ENCODE data around the gene SLC39A12.
"Not testable (repeated sequence)": the region's sequence is repeated elsewhere in the genome, so short reads cannot be mapped to it uniquely, and the experiment has no call there.

Gene SLC39A12

DNA sequence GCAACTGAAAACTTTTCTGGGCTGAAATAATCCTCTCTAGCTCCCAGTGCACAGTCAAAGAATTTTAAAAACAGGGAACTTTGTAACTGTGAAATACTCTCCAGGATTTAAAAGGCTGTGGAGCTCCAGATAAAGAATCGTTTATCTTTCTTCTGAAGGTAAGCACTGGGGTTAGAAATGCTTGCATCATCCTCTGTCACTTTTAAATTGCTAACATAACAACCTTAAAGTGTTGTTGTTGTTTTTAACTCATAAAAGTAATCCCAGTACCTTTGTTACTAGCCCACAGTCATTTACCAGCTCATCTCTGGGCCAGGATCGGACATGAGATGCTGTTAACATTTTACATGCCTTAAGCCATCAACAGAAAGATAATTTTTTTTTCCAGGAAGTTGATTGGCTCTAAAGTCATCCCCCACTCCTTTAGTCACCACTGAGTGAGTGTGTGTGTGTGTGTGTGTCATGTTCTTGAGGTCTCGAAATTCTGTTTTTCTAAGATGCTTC, at the start of gene SLC39A12:
TSS of gene SLC39A12 (plus strand) at position 51 of the 504 bp plus-strand sequence. CDS start 1,359 bp downstream, outside the sequence.
- no peak for DNase-seq

DNA sequence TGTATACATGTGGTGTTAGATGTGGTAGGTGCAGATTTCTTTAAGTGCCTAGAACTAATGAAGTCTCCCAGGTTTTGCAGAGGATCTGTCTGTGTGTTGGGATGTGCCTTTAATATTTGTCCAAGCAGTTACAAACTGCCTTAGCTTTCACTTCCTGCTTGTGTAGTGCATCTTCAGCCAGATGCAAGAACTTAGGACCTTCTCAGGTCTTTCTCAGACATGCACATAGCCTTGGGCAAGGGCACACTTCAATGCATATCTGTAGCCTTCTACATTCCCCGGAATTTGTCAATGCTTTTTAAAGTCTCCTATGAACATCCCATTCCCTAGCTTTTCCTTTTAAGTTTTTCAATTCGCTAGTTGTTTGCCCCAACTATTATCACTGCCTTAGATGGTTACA, 47.2 kb upstream of the SLC39A12 start:
- no peak for DNase-seq

DNA sequence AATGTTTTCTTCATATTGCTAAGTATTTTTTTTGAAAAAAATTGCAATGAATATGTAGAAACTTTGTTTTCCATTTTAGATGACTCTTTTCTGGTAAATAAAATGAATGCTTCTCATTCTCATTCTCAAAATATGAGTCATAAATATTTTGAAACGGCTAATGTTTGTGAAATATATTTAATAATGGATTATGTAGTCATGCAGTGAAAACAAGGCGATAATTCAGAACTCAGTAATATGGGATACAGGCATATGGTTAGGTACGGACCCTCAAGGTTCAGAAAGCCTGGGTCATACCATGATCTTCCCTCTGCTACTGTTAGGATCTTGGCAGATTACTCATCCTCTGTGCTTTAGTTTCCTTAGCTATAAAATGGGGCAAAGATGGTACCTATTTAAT, 46.2 kb upstream of the SLC39A12 start:
- no peak for DNase-seq

DNA sequence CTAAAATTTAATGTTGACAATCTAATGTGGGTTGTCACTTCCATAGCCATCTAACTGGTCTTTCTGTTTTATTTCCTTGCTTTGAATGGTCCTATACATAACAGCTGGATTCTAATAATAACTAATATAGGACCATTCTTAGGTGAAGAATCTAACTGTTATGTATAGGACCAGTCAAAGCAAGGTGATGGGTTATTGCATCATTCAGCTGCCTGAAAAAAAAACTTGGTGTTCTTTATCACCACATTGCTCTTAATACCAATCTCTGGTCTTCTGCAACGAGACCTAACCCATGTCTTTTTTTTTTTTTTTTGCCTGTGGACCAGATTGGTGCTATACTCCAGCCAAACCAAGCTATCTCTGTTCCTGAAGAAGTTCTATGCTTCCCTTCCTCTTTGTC, 45.7 kb upstream of the SLC39A12 start:
- DNase-seq: no peak

DNA sequence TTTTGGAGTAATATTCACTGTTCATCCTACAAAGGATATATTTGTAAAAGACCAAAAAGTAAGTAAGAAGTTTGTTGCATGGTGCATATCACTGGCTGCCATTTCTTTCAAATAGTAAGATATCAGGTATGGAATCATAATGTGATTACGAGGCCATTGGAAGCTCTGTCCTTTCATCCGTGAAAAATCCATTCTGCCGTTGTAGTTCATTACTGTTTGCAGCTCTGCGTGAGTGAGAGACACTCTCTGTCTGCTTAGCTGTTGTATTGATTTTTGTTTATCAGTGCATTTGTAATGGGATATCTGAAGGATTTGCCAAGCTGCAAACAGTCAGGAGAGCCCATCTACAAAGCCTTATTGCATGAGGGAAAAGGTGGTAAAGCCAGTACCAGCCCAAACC, 44.1 kb upstream of the SLC39A12 start:
- no peak for DNase-seq

DNA sequence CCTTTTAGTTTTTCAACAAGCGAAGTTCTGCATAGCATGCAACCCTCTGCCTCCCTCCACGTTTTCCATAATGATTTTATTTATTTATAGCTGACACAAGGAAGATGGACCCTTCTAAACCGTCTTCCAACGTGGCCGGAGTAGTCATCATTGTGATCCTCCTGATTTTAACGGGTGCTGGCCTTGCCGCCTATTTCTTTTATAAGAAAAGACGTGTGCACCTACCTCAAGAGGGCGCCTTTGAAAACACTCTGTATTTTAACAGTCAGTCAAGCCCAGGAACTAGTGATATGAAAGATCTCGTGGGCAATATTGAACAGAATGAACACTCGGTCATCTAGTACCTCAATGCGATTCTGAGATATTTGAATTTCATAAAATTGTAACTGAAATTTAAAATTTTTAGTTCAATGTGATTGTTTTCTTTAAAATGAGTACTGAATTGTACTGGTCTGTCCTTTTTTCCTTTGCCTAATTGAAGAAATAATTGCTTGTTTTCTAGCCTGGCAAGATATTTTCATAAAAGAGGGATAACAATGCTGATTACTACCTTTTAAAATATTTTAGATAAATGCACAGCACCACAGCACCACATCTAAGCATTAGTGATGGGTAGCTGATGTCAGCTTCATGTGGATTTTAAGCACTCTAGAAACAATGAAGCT, 41.5 kb upstream of the SLC39A12 start:
- peak; percentile 82 for DNase-seq

DNA sequence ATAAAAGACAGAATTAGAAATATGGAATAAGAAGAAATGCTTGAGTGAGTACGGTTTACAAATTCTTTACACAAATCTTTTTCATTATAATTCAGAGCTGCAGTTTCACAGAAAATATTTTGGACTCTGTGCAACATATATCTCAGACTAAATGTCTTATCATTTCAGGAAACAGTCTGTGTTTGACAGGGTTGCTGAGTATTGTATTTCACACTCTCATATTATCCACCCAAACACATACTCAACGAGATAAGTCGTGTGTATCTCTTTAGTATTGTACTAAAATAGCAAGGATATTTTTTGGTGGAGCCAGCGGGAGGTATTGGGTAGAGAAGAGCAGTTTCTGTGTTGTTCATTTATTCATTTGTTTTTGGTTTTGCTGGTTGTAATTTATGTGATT, 39.0 kb upstream of the SLC39A12 start:
- no peak for DNase-seq

DNA sequence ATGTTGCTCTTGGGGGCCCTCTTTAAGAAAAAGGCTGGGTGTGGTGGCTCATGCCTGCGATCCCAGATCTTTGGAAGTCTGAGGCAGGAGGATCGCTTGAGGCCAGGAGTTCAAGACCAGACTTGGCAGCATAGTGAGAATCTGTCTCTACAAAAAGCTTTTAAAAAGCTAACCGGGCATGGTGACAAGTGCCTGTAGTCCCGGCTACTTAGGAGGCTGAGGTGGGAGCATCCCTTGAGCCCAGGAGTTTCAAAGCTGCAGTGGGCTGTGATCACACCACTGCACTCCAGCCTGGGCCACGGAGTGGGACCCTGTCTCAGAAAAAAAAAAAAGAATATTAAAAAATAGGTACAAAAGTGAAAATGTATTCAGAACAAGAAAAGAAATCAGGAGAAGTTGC, 38.1 kb upstream of the SLC39A12 start:
- DNase-seq: no peak

DNA sequence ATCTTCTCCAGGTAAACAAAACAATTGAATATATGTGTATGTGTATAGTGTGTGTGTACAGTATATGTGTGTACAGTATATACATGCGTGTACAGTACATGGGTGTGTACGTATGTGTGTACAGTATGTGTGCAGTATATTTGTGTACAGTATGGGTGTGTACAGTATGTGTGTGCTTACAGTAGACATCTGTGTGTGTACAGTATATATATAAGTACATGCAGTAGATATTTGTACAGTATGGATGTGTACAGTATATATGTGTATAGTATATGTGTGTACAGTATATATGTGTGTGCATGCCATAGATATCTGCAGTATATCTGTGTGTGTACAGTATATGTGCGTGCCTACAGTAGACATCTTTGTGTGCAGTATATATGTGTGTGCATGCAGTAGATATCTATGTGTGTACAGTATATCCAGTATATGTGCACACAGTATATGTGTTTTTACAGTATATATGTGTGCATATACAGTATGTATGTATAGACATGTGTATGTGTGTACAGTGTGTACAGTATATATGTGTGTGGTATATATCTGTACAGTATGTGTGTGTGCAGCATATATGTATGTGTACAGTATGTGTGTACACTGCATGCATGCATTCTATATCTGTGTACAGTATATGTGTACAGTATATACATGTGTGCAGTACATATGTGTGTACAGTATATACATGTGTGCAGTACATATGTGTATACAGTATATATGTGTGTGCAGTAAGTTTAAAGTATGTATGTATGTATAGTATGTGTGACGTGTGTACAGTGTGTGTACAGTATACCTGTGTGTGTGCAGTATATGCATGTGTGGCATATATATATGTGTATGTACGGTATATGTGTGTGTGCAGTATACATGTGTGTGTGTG, 37.3 kb upstream of the SLC39A12 start:
- DNase-seq: no peak

DNA sequence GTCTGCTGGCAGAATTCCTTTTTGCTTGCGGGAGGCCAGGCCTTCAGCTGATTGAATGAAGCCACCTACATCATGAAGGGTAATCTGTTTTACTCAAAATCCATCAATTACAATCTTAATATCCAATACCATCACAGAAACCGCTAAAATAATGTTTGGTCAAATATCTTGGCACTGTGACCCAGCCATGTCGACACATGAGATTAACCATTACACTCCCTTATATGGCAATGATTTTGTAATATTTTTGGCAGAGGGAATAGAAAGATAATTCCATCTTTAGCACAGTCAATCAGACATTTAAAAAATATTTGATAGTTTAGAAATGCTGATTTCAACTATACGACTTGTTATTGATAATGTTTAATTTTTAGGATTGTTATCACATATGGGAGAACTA, 36.5 kb upstream of the SLC39A12 start:
- DNase-seq: no peak

DNA sequence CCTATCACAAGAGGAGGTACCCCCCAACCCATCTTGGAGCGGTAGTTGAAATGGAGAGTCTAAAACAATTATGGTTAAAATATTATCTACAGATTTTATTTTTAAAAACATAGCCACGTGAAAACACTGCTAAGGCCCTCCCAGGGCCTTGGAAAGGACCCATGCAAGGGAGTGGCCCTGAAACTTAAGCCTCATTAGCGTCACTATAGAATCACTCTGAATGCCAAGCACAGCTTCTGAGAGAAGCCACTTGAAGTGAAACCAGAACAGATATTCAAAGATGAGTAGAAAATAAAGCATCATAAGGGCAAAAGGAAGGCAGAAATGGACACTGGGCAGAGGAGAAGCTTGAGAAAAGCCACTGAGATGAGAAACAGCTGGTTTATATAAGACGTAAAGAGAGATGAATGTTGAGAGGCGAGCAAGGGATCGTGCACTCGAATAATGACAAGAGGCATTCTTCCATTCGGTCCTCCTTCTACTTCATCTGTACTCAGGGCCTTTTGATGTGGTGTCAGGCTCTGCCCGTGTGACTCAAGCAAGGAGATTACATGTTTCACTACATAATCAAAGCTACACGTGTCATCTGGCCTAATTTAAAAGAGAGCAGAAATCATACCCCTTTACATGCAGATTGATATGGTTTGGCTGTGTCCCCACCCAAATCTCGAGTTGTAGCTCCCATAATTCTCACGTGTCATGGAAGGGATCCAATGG, 33.4 kb upstream of the SLC39A12 start:
- no peak for DNase-seq

DNA sequence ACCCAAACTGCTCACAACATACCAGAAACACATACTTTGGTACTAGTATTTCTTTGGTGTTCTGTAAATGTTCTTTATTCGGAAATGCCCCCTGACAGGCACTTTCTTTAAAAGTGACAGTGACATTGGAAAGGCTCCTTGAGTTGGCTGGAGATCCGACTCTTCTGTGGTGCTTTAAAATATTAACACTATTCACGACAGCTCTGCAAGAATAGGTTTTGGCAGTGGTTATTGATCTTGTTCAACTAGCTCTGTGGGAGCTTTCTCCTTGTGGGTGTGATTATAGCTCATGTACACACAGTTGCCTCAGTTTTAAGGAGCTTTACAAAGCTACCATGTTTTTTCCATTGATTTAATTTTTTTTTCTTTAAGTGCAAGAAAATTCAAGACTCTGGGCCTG, 30.3 kb upstream of the SLC39A12 start:
- DNase-seq: no peak

DNA sequence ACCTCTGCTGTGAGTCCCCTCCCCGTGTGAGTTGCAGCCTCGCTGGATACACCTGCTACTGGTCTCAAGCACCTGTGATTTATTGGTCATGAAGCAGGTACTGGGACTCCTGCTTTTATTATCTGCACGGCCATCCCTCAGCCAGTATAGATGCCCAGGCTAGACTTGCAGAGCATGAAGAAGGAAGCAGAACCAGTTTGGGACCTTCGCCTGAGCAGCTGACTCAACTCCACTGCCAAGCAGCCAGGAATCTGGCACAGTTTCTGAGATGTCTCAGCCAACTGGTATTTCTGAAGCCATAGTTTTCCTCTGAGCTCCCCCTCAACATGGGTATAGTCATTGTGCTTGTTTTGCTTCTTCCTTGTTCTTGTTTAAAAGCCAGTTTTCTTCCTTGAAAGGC, 28.0 kb upstream of the SLC39A12 start:
- no peak for DNase-seq

DNA sequence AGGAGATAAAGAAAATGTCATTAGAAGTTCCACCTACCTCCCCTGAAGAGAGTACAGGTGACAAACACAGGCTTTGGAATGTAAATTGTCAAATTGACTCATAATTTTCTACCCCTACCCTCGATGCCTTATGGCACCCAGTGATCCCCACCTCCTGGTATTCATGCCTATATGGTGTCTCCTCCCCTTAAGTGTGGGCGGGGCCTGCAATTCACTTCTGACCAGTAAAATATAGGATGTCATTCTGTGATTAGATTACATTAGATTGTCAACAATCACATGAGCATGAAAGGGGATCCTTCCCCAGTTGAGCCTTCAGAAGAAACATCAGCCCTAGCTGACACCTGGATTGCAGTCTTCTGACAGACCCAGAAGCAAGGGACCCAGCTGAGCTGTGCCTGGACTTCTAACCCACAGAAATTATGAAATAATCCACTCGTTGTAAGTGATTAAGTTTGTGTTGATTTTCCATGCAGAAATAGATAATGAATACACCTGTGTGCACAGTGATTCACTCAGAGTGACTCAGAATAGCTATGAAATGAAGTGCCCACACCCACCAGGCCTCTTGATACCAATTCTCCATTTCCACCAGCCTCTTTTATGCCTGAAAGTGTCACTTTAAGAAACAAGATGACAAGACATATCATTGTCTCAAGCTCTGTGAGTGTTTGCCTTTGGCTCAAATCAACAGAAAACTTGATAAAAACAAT, 8.5 kb upstream of the SLC39A12 start:
- no peak for DNase-seq

DNA sequence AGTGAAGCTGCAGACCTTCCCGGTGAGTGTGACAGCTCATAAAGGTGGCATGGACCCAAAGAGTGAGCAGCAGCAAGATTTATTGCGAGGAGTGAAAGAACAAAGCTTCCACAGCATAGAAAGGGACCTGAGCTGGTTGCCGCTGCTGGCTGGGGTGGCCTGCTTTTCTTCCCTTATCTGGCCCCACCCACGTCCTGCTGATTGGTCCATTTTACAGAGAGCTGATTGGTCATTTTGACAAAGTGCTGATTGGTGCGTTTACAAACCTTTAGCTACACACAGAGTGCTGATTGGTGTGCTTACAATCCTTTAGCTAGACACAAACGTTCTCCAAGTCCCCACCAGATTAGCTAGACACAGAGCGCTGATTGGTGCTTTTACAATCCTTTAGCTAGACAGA, 1.4 kb upstream of the SLC39A12 start:
- not testable (repeated sequence) for DNase-seq

DNA sequence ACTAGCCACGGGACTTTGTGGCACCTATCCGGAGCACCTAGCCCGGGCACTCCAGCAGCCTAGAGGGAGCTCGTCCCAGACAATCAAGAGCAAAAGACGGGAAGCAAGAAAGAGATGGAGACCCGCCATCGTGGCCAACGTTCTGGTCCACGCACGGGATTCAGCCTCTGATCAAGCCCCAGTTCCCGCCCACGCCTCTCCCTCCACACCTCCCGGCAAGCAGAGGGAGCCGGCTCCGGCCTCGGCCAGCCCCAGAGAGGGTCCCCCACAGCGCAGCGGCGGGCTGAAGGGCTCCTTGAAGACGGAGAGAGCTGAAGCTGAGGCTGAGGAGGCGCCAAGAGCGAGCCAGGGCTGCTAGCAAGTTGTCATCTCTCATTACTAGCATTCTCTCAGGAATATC, 992 bp upstream of the SLC39A12 start:
- DNase-seq: no peak

DNA sequence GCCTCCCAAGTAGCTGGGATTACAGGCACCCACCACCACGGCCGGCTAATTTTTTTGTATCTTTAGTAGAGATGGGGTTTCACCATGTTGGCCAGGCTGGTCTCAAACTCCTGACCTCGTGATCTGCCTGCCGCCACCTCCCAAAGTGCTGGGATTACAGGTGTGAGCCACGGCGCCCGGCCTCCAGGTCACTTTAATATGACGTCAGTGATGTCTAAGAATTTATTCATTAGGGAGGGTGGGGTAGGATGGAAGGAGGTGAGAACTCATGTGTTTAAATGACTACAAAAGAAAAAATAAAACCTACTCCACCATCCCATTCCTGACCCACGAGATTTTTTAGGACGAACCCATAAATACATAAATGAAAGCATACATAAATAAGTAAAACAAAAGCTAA, 2.7 kb downstream of the SLC39A12 start:
- not testable (repeated sequence) for DNase-seq

DNA sequence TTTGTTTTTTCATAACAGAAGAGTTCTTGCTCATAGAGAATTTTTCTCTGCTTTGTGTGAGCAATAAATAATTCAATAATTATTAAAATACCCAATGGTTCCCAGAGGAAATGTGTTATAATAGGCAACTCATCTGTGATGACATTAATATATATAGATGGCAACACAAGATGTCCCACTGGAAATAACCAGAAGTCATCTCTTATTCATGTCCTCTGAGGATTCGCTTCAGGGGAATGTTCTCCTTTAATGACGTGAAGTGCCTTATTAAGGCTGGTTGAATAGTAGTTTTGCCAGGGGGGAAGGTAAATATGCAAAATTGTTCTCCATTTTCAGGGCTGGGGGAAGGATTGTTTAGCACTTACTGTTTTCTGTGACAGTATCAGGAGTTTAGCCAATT, 3.1 kb downstream of the SLC39A12 start:
- DNase-seq: no peak

DNA sequence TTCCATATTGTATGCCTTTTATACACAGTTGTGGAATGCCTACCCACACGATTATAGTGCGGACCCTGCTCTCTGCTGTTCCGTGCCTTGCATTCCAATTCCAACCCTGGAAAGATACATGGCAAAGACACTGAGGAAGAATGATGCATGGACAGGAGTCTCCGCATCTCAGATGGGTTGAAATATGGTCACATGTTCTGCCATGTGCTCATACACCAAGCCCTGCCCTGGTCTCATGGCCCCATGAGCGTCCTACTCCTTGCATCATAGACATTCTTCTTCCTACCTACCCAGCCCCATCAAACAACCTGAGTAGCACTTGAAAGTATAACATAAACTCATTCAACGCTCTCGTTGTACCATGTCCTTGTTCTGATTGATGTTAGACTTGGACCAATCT, 6.3 kb downstream of the SLC39A12 start:
- DNase-seq: no peak

DNA sequence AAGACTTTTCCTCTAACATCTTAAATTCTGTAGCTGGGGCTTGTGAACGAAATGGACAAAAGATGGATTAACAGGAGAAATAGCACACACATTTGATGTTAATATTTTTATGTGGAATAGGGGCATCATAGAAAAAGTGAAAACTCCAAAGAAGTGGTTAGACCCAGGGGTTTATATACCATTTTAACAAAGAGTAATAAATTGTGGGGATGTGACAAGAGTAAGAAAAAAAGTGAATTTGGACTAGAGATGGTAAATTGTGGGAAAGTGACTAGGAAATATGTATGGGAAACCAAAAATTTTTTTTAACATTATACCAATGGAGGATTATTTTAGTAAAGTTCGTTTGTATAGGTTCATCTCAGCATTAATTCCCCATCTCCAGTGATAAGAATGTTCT, 8.2 kb downstream of the SLC39A12 start:
- no peak for DNase-seq

DNA sequence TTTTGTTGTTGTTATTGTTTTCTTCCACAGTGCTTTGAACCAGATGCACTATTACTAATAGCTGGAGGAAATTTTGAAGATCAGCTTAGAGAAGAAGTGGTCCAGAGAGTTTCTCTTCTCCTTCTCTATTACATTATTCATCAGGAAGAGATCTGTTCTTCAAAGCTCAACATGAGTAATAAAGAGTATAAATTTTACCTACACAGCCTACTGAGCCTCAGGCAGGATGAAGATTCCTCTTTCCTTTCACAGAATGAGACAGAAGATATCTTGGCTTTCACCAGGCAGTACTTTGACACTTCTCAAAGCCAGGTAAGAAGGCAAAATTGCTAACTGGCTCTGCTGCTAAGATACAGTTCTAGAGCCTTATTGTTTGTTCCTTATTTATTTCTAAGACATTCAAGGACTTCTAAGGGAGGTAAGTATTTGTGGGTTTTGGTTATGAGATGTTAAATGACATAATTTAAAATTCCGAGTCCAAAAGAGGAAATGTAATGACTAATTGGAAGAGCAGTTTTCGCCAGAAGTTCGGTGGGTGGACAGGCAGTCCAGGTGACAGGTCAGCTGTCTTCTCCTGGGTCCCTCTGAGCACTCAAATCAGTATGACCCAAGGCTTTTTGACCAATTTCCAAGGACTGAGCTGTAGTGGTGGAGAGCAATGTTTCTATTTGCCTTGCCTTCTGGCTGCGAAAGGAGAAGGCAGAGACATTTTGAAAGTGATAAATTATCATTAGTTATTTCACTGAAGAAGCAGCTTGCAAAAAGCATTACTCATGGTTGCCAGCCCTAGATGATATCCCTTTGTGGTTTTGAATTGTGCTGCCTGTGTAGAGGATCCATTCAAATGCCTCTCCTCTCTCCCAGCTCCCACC, 10.1 kb downstream of the SLC39A12 start:
- no peak for DNase-seq

DNA sequence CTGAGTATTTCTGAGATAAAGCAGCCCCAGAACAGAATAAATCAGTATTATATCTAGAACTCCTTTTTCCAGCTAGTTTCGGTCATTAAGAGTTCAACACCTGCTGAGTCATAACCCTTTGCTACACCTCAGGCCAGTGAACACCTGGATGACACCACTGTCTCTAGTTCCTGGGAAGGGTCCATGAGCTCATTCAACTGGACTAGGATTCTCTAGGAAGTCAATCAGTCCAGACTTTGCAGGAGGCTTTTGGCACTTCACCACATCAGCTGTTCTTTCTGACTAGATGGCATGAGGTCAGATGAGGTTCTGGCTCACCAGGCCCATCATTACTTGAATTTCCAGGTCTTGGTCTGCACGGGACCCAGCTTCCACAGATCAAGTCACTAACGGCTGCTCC, 11.7 kb downstream of the SLC39A12 start:
- no peak for DNase-seq
